T follicular helper cell (primary cell): Measurements from ENCODE around the gene SLC16A3.
"Not testable (repeated sequence)": the region's sequence is repeated elsewhere in the genome, so short reads cannot be mapped to it uniquely, and the experiment has no call there.

ENCODE experiments used
- DNase-seq: peaks from one replicate; pipeline ENCODE4 v3.0.0-alpha.2; 2020; ENCODE audit warnings: low read depth

Gene SLC16A3

DNA sequence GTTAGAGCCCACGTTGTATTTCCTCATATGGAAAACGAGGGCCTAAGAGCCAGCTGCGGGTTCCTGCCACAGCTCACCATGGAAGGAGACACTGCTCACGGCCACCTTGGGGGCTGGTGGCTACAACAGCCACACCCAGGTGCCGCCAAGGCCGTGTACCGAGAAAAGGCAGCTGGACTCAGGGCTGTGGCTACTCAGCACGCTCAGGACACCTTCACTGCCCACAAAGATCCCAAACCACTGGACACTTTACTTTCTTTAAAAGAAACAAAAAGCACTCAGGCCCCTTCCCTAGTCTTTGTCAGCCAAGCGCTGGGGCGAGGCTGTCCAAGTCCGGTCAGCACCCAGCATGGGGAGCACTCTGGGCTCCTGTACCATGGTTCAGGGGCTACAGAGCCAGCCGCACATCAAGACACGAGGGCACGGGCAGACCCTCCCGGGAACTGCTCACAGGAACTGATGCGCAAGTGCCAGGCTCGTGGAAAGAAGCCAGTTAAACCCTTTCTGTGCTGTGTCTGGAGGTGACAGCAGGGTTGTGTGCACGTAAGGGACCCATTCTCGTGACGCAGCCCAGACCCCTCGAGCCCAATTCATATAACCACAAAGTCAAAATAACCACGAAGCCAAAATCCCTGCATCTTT is 18.5 kb downstream of the SLC16A3 start:
- no peak for DNase-seq

DNA sequence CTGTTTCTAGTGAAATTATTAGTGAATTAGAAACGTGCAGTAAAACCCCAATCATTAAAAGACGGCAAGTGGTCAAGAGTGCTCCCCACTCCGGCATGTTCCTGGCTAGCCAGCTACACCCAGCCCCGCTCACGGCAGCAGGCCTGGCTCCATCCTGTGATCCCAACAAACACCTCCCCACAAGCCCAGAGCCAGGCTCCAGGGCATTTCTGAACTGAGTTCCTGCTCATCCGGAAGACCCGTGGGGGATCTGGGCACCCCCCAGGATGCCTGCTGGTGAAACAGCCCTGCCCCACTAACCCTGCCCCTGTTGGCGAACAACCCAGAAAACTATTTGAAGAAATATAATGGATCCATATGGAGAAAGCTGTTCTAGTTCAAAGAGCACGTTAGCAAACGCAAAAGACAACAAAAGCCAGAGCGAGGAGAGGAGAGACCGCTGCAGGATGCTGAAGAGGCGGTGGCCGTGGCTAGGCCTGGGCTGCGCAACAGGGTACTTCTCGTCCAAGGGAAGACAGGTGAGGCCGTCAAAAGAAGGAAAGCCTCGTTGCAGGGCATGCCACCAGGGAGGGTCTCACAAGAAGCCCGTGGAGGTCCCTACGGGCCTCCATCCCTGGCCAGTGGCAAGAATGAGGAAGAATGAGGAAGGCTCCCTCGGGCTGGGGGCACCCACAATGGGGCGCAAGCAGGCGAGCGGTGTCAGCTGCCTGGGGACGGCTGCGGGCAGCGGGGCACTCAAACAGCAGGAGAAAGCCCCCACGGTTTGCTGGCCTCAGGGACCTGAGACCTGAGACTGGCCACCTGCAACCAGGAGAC is 19.2 kb downstream of the SLC16A3 start:
- no peak for DNase-seq

DNA sequence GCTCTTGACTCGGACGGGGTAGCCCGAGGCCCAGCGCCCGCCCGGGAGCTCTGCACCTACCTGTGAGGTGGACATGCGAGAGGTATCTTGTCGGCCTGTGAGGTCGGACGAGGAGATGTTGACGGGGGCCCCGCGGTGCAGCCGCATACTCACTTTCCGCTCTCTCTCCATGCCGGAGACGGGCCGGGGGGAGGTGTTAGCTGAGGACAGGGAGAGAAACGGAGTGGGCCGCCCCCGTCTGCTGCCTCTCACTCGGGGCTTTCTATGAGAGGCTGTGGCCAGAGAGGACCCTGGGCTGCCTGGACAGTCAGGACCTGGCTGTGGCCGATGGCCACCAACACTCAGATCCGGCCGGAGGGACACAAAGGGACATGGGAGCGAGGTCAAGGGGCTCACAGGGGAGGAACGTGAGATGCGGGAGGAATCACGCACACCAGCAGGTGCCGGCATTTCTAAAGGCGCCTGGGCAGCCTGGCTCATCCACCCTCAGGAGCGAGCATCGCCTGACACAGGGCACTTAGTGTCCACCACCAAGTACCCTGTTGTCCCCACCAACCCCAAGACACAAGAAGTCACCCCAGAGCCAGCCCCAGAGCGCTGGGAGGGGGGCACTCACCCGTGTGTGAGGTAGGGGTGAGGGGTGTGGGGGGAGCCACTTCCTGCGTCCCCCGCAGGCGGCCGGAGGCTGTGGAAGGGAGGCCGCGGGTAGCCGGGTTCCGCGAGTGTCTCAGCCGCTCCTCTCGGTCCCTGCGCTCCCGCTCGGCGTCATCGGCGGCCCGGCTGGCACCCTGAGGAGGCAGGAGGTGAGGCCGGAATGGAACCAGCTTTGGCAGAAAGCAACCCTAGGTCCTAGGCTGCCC is 20.2 kb downstream of the SLC16A3 start:
- no peak for DNase-seq

DNA sequence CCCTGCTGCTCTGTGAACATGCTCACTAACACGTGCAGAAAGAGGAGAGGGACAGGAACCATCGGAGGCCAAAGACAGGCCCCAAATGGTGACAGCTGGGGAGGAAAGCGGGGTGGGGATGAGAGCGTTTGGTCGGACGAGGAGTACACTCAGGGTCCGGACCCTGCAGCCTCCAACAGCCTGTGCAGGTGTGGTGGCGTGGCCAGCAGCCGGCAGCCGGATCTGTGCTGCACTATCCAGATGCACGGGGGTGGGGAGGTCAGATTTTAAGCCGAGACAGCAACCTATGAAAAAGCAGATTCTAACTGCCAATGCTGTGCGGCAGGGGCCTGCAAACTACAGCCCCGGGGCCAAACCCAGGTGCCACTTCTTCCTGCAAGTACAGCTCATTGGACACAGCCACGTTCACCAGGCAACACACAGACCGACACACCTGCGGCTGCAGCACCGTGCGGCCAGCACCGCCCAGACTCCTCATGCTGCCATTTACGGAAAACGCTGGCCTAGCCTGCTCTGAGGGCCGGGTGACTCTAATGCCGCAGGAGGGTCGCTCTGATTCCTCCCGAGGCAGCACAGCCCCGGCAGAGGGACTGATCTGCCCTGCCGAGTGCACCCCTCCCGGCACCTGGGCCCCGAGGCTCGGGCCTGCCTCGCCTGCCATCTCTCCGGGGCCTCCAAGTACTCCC is 21.2 kb downstream of the SLC16A3 start:
- DNase-seq, result no peak

DNA sequence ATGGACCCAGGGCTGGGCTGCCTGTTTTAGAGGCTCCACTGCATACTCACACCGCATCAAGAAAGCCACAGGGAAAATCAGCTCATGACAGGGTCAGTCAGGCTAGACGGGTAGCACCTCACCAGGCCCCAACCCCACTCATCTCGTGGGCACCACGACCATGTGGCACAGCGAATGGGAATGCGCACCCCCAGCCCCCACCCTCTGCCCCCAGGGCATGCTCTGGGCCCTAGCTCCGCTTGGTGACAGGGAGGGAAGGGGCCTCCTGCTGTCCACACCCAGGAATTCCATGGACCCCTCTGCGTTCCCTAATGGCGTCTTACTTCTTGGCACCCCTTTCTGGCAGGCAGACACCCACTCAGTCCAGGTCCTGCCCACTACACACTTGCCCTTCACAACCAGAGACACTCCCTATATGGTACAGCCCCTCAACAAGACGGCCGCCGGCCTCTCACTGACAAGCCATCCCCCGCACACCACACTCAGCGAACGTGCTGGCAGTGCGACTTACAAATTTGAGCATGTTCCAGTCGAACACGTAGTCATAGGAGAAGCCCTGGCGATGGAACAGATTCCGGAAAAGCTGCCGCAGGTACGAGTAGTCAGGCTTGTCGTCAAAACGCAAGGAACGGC is 22.1 kb downstream of the SLC16A3 start:
- DNase-seq, result no peak

DNA sequence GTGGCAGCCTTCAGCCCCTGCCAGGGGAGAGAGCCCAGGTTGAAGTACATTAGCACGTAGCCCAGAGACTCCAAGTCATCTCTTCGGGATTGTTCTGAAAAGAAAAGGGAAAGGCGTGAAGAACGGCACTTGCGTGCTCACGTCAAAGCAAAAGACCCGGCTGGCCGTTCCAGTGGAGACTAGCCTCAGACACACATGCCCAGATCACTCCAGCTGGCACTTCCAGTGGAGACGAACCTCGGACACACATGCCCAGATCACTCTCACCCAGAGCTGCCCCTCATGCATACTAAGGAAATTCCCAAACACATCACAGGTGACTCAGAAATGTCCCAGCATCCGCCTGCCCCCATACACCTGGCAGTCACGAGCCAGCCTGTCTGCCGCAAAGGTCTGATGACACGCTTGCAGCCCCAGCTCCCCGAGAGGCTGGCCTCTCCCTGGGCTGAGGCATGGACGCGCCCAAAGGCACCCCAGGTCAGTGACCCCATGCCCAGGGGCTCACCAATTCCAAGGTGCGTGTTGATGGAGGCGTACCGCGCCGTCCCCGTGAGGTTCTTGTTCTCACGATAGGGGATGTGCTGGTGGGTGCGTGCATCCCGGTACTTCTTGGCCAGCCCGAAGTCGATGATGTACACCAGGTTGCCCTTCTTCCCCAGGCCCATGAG is 23.8 kb downstream of the SLC16A3 start:
- no peak for DNase-seq

DNA sequence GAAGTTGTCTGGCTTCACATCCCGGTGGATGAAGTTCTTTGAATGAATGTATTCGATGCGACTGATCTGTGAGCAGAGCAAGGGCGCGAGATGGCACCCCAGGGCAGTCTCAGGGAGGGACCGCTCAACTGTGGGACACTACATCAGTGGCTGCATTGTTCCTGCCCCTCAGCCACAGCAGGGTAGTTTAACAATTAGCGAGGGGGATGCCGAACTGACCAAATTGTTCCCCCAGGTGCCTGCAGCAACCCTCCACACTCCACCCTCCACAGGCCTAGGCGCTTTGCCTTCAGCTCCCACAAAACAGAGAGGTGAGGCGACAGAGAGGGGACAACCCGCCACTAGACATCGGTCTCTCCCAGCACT is 24.3 kb downstream of the SLC16A3 start:
- no peak for DNase-seq

DNA sequence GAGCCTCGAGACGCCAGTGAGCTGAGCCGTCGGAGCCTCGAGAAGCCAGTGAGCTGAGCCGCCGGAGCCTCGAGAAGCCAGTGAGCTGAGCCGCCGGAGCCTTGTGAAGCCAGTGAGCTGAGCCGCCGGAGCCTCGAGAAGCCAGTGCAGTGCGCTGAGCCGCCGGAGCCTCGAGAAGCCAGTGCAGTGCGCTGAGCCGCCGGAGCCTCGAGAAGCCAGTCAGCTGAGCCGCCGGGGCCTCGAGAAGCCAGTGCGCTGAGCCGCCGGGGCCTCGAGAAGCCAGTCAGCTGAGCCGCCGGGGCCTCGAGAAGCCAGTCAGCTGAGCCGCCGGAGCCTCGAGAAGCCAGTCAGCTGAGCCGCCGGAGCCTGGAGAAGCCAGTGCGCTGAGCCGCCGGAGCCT is 25.3 kb downstream of the SLC16A3 start:
- not testable (repeated sequence) for DNase-seq

DNA sequence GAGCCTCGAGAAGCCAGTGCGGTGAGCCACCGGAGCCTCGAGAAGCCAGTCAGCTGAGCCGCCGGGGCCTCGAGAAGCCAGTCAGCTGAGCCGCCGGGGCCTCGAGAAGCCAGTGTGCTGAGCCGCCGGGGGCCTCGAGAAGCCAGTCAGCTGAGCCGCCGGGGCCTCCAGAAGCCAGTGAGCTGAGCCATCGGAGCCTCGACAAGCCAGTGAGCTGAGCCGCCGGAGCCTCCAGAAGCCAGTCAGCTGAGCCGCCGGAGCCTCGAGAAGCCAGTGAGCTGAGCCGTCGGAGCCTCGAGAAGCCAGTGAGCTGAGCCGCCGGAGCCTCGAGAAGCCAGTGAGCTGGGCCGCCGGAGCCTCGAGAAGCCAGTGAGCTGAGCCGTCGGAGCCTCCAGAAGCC is 25.9 kb downstream of the SLC16A3 start:
- DNase-seq, result not testable (repeated sequence)

DNA sequence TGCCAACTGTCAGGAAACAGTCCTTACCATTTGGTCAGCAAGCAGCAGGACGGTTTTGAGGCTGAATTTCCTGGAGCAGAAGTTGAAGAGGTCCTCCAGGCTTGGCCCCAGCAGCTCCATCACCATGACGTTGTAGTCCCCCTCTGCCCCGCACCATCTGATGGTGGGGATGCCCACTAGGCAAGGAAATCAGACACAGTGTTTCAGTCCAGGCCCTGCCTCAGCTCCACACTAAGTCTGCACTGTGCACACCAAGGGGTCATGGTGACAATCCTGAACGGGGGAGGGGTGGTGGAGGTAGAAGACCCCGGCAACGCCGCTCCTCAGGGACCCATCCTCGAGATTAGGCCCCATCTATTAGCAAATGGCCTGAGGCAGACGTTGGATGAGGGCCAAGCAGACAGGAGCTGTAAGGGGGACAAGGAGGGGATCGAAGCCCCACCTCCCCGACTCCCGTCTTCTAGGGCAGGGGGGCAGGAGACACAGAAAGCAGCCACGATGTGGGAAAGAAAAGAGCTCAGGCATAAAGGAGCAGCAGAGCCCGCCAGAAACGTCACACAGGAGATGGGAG is 26.6 kb downstream of the SLC16A3 start:
- no peak for DNase-seq

DNA sequence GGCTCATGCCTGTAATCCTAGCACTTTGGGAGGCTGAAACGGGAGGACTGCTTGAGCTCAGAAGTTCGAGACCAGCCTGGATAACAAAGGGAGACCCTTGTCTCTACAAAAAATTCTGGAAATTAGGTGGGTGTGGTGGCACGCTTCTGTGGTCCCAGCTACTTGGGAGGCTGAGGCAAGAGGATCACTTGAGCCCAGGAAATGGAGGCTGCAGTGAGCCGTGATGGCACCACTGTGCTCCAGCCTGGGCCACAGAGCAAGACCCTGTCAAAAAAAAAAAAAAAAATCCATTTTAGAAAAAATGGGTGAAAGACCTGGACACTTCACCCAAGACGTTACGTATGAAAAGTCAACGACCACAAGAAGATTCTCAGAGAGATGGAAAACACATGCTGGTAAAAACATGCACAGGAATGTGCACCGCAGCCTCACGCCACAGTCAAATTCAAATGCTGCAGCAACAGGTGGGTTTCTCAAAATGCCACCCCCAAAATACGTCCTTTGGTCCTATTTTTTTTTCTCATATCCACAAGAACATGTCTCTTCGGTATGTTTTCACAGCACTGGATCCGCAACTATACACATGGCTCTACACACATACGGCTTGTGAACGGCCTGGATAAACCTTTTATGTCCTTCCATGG is 27.5 kb downstream of the SLC16A3 start:
- DNase-seq, result no peak

DNA sequence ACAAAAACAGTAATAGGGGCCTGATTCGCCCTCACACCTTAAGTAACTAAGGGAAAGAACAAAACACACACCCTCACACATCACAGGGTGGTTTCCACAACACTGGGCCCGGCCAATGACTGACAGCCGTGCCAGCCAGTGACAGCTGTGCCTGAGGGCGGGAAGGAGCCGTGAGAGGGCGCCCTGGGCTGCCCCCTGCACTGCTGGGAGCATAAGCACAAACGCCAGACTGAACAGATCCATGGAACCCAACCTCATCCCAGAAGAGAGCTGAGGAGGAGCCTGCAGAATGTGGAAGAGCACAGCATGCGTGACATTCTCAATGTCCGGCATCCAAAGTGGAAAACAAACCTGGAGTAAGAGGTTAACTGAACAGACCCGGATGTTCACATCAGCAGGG is 28.6 kb downstream of the SLC16A3 start:
- DNase-seq, result peak; percentile 42

DNA sequence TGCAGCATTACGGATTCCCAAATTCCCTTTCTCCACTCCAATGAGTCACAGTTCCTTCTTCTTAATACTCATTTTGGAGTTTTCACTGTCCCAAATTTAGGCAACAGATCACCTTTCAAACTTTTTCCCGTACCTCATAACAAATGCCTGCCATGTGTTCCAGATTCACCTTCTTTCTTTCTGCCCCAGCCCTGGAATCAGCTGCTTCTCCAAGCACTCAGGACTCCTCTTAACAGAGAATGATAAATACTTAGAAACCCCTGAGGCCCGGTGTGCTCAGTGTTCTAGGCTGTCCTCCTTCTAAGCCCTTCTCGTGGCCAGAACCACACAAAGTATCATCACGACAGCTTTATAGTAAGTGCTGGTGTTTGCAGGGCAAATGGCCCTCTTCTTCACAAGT is 29.7 kb downstream of the SLC16A3 start:
- DNase-seq, result no peak

DNA sequence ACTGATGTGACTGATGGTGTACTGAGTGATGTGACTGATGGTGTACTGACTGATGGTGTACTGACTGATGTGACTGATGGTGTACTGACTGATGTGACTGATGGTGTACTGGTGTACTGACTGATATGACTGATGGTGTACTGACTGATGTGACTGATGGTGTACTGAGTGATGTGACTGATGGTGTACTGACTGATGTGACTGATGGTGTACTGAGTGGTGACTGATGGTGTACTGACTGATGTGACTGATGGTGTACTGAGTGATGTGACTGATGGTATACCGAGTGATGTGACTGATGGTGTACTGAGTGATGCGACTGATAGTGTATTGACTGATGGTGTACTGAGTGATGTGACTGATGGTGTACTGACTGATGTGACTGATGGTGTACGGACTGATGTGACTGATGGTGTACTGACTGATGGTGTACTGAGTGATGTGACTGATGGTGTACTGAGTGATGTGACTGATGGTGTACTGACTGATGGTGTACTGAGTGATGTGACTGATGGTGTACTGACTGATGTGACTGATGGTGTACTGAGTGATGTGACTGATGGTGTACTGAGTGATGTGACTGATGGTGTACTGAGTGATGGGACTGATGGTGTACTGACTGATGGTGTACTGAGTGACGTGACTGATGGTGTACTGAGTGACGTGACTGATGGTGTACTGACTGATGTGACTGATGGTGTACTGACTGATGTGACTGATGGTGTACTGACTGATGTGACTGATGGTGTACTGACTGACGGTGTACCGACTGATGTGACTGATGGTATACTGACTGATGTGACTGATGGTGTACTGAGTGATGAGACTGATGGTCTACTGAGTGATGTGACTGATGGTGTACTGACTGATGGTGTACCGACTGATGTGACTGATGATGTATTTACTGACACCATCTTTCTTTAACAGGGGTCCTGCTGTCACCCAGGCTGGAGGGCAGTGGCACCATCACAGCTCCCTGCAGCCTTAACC is 31.4 kb downstream of the SLC16A3 start:
- not testable (repeated sequence) for DNase-seq

DNA sequence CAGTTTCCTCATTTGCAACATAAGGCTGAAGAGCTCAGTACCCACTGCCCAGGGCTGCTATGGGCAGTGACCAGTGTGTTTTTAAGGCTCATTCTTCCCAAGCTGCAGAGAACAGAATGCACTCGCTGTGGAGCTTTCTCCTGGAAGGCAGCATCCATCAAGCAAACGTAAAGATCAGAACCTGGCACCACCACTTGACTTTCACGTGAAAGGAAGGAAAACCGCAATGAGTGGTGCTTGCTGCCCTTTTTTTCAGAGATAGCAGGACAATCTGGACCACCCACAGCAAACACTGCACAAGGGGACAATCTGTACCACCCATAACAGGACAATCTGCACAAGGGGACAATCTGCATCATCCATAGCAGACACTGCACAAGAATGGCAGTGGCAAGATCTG is 33.5 kb downstream of the SLC16A3 start:
- no peak for DNase-seq

DNA sequence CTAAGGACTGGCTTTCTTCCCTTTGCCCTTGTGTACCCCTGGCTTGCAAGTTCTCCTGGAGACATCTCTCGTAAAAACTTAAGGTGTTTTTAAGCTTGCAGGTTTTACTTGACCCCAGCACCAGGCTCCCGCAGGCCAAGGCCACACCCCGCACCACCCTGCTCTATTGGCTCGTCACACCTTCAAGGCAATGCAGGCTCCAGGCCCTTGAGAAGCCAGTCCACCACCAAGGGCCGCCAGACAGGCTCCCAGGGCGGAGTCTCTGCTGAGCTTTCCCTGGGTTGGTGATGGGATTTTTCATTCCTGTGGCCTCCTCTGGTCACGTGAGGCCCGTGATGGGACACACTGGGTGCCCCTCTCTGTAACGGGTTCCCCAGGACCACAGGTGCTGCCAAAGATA is 34.8 kb downstream of the SLC16A3 start:
- DNase-seq, result no peak

DNA sequence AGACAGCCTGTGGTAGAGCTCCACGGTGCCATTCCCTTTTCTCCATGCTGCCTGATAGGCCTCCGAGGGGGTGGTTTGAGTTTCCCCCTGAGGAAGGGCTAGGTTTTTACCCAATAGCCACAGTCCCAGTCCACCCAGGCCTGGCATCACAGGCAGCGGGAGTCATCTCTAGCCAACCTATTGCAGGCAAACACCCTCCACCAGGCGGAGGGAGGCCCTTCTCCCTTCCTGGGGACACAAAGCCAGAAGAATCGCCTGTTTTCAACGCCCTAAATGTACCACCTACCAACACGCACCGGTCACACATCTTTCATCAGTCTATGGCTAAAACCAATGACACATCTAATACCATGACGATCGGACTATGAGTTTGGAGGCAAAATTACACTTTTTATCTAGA is 37.3 kb downstream of the SLC16A3 start:
- no peak for DNase-seq

DNA sequence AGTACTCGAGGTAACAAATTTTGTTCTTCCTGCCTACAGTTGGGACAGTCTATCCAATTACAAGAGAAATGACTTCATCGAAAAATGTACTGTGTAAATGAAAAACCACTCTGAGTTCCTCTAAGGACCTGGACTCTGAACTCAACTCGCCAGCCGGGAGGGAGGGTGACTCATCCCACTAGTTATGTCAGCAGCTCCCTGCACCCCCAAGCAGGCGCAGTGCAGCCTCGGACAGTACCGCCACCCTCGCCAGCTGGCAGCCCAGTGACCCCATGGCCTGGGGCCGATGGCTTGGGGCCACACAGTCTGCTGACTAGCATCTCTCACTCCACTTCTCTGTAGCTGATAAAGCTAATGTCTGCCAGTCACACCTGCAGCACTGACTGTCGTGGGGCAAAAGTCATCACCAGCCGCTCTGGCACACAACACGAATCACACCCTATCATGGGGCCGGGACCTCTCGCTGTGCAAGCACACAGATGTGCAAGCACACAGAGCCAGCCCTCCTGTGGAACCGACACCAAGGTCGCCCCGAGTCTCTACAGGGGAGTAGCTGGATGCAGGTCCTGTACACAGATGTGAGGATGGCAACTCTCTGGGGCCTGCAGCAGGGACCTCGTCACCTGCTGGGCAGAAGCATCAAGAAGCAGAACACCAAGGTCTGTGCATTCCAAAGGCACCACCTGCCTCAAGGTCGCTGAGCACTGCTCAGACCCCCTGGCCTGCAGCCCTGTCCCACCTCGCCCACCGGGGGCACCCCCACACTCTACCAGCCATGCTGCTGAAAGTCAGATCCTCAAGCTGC is 38.9 kb downstream of the SLC16A3 start:
- no peak for DNase-seq
